Stimulated activated CD8-positive, alpha-beta memory T cell treated with anti-CD3 and anti-CD28 coated beads, Interleukin-2, amount 100 ng/mL, for 1 hour (primary cell): ENCODE results near the gene DLGAP3.

Source experiments
- DNase-seq, 2 donors: peaks; one replicate each; pipeline ENCODE4 v3.0.0-alpha.2; 2020; ENCODE audit warnings: low read depth in 2 of 2

DLGAP3 gene

DNA sequence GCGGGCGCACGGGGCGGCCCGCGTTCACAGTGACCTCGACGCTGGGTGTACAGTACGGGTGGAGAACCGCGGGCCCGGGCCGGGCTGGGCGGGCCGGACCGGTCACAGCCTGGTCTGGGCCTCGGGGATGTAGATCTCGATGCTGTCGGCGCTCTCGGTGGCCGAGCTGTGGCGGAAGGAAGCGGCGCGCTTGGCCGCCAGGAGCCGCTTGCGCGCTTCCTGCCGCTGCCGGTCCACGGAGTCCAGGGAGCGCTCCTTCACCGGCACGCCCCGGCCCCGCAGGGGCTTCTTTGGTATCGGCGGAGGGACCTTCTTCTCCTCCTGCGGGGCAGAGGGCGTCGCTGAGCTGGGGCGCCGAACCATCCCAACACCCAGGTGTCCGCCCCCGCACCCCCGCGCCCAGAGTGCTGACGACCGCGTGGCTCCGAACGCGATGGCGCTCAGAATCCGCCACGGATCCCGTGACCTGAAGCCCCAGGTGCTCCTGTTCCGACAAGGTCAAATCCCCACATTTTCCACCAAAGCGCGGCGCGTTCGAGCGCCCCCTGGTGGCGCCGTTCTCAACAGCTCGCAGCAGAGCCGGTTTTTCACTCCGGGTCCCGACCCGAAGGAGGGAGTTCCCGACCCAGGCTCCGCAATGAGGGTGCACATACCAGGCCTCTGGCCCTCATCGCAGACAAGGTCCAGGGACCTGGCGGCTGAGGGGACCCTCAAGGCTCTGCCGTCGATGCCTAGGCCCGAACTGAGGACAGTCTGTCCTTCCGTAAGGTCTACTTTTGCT, 63.3 kb downstream of the DLGAP3 start:
- peak; percentile 87 to 90 for DNase-seq

DNA sequence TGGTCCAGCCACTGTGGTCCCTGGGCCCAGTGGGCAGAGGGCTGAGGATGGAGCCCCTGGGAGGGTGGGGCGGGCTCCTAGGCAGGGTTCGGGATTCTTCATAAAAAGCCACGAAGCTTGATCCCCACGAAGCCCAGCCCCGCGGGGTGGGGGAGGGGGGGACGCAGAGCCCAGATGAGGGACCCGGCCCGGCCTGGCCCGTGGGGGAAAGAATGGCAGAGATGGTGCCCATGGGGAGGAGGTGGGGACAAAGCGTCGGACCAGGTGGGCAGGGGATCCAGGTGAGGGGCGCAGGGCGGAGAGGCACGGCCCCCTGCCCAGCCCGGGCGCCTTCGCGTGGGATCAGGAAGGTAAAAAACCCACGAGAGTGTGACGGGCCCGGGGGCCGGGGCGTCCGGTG, 63.9 kb downstream of the DLGAP3 start:
- DNase-seq, result no peak

DNA sequence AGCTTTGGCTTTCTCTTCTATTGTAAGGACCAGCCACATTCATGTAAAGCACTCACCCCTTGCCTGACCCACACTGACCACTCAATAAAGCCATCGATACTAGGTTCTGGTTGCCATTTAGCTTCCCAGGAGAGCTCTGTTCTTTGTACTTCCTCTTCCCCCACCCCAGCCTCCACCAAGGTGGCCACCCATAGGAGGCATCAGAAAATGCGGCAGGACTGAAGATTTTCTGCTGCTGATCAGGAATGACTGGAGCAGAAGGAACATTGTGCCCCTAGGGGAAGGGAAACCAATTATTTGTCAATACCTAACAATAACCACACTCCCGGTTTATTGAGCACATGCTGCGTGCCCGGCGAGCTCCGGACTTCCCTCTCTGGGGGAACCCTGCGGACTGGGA, 64.7 kb downstream of the DLGAP3 start:
- DNase-seq, result no peak

DNA sequence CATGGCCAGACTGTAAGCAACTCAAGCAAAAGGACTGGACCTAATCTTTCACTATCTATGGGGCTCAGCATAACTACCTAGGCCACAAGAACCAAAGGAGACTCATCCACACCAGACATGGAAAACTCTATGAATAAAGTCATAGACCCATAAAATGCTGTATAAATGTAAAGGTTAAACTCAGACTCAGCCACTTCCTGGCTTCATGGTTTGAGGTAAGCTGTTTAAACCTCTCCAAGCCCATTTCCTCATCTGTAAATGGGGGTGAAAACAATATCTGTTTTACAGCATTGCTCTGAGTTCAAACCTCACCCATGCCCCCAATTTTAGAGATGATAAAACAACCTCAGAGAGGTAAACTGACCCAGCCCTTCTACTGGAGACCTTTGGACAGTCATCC, 65.9 kb downstream of the DLGAP3 start:
- no peak for DNase-seq

DNA sequence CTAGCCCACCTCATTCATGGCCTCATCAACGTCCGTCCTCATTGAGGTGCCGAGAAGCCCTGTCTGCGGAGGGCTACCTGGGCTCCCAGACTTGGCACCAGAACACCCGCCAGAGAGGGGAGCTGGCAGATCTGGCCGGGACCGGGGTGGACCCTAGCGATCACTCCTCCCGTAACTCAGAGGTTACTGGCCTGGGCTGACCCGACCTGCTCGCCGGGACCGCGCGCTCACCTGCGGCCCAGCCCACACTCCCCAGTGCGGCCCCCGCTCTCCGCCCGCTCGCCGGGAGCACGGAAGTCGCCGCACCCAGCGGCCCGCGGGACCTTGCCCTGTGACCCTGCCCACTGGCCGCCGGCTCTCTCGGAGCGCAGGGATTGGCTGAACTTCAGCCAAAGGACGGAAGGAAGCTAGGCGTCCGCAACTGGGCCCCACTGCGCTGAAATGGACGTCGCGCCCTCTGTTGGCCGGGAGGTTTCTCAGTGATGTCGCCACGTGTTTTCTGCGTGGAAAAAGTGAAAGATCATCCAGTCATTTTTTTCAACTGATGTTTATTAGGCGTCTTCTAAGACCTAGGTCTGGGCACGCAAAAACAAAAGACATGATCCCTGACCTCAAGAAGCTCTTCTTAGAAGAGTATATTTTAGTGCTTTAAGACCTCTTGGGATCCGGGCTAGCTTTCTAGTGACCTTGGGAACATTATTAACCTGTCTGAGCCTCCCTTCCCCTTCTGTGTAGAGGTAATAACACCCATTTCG, 69.8 kb downstream of the DLGAP3 start, which contains the start of gene SMIM12:
SMIM12 (minus strand) TSS at position 304 of the 755 bp plus-strand sequence. CDS start 3,772 bp downstream, outside the sequence.
- DNase-seq, result peak; percentile 78 to 85

DNA sequence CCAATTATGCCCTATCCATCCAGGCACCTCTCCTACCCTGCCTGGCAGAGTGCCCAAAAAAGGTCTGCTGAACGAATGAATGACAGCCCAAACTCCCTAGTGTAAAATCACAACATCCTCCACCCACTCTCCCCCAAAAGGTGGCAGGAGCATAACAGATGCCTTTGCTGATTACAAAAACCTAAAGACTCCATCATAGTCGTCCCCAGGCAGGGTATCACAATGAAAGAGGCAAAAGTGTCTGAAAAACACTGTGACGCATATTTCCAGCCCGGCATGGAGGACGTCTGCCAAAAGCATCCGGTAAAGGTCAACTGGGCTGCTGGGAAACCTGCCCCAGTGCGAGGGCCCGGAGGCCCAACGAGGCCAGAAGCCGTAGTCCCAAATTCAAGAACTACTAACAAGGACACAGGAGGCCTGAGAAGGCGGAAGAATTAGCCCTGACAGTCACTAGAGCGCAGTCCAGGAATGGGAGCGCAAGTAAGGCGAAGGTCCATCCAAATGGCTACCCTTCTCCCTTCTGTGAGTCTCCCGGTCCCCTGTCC, 70.5 kb downstream of the DLGAP3 start:
- DNase-seq, result no peak

DNA sequence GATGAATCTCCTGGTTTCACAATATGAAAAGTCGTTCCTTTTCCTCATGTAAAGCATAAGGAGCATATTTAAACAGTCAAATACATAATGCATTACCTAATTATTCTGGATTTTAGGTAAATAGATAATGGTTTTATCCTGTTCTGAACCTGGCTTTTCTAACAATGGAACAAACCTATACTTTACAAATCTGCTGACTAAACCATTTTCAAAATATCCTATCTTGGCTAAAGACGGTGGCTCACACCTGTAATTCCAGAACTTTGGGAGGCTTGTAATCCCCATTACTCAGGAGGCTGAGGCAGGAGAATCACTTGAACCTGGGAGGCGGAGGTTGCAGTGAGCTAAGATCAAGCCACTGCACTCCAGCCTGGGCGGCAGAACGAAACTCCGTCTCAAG, 72.8 kb downstream of the DLGAP3 start:
- no peak for DNase-seq

DNA sequence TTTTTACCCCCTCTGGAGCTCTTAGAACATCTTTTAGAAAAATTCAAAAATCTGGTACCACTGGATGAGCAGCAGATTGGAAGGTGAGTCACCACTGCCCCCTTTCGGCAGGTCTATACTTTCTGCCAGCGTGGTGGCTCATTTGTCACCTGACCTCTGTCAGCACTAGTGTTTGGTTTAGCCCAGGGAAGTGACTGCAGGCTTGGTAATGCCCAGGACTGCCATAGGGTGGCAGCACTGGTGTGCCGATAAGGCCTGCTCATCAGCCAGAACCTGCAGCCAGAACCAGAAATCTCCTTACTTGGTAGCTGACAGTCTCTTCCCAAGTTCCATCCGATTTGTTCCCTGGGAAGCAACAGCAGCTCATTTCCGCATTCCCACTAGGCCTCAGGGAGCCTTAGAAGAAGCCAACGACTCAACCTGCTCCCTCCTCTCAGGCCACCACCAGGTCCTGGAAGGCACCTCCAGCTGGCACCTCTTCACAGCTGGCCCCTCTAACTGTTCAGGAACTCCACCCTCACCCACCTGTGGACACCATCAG, 76.7 kb downstream of the DLGAP3 start:
- DNase-seq, result peak; percentile 71 to 73

DNA sequence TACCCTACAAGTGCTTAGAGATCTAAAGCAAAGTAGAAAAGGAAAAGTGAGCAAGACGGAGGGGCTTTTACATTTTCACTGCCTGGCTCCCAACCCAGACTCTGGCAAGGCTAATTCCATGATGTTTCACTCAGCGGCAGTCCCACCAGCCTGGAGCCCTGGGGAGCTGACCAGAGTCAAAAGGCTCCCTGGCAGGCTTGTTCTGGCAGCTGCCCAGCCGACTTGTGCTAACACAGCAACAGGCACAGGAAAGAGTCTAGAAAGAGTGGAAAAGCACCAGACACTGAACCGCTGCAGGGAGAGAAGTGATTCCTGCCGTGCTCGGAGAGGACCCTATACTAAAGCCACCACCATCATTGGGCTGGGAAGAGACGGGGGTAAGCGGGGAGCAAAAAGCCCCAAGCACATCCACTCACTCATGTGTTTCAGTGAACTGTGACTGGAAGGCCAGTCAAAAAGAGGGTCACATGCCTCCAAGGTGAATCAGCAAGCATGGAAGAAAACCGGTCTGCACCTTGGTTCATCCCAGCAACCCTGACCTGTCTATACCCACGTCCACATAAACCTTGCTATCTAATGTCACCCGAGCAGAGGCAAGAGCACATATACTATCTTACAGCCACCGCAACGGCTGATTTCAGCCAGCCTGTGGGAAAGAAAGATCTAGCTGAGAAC, 77.9 kb downstream of the DLGAP3 start:
- no peak for DNase-seq

DNA sequence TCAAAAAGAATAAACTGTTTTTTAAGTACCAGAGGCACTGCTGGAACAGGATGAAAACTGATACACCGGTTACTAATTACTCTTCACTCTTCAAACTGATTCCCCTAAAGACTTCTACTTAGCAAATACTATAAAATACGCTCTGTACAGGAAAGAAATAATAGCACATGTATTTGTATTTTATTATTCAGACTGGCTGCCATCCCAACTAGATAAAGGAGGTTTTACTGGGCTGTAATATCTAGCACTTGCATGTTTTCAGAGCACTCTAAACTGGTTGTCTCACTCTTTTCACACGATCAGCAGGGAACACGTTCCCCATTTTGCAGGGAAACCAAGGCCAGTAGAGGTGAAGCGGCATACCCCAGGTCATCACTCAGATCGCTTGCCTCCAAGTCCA, 79.1 kb downstream of the DLGAP3 start:
- DNase-seq, result no peak

DNA sequence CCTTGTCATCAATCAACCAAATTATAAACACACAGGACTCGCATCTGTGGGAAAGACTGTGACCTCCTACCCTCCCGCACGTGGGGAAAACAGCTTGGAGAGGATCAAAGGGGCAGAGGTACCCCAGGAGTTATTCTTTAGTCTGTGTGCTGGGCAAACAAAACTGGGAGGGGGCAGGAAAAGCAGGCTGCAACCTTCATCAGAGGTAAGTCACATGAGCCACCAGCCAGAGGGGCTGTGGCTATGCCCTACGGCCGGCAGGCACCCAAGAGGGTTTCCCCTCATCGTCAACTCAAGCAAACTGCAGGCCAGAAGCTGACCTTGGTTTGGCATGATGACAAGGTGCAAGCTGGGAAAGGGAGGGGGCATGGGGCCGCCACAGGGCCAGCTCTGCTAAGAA, 82.4 kb downstream of the DLGAP3 start:
- DNase-seq, result no peak

DNA sequence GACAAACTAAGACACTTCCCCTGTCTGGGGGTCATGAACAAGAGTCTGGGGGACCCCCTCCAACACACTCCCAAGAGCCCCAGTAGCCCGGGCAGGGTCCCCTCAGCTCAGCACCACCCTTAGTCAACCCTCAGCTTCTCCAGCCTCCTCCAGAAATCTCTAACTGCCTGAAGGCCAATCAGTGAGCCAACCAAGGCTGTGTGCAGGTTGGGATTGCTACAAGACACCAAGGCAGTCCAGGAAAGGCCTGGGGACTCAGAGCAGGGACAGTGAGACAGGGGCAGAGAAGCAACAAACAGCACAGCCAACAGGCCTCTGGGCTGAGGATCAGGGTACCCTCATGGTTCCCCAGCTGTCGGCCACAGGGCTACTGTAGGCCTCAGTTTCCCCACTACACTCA, 83.2 kb downstream of the DLGAP3 start:
- no peak for DNase-seq

DNA sequence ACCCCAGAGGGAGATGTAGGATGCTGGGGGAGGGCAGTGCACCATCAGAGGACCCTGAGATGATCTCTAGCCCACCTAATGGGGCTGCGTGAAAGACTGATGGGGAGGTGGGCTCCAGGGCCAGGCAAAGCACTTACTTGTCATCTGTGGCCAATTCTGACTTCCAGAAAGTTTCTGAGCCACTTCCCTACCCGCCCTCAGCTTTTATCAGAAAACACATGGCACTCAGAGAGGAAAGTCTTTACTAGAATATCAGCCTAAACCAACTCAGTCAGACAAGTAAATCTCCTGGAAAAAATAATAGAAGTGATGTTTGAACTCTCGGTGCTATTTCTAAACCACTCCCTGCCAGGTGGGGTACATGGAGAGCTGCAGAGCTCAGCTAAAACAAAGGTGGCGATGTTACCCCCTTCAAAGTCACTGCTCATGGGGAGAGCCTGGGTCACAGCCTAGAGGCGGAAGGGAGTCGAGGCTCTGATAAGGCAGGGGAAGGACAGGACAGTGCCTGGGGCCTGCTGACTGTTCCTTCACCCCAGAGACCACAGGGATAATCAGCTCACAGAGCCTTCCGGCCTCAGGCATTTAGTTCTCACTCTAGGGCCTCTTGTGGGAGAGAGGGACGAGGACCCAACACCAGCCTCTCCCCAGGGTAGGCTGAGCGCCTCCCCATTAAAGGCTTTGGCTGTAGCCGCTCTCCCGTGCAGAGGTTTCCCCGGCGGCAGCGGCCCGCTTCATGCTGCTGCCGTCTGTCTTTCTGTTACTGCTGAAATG, 84.1 kb downstream of the DLGAP3 start:
- no peak for DNase-seq

DNA sequence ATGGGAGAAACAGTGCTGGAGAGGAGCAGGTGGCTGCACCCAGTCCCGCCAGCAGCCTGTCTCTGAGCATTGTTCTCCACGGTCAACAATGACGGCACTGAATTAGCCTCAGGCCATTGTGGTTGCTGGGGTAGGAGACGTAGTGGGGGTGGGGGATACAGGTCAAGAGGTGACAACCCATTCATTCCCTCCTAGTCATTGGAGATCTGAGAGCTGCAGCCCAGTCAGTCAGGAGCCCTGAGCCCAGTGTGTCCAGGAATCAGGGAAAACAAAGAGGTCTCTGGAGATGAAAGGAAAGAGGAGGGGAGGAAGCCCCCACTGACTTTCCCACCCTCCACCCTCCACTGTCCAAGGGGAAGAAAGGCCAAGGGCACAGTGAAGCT, 85.2 kb downstream of the DLGAP3 start:
- DNase-seq, result no peak

DNA sequence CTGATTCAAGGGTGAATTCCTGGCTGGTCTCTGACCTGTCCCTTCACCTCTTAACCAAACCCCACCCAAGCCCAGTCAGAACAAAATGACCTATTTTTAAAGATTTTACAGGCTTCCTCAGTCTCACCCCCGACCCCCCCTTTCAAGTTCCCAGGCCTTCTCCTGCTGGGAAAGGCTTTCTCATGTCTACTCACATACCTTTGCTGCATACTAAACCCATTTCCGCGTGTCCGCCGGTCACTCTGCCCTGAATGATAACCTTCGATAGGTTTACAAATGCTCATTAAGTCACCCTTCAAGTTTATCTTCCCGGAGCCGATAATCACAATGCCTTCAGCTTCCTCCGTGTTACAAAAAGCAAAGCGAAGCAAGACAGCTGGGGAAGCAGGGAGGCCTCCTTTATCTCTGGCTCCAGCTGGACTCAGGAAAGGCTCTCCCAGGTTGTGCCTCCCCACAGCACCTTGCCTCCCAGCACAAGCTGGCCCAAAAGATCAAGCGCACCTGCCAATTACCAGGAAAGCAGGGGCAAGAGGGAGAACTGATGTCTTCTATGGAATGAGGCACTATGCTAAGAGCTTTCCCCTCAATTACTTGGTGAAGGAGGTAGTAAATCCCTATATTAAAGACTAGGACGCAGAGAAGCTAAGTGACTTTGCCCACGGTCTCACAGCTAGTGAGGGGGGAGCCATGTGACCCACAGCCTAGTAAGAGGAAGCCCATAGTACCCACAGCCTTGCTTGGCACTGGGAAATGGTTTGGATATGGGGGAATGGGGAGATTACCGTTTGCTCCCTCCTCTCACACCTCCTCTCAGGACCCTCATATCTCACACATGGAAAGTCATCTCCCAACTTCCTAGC, 85.8 kb downstream of the DLGAP3 start:
- DNase-seq, result no peak

DNA sequence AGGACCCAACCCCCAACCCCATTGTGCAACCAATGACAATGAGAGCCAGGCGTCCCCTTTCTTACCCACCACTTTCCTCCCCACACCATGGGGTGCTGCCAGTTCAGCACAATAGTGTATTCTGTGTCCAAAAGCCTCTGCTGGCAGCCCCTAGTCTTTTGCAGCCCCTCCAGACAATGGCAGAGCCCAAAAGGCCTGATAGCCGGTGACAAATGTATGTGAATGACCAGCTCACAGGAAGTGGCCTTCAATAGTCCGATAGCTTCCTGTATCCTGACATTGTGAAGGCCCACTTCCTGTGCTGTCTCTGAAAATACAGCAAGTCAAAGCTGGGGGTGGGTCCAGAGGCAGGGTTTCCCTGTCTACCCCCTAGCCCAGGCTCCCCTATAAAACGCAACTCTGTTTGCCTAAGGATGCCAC, 86.5 kb downstream of the DLGAP3 start:
- DNase-seq, result no peak

DNA sequence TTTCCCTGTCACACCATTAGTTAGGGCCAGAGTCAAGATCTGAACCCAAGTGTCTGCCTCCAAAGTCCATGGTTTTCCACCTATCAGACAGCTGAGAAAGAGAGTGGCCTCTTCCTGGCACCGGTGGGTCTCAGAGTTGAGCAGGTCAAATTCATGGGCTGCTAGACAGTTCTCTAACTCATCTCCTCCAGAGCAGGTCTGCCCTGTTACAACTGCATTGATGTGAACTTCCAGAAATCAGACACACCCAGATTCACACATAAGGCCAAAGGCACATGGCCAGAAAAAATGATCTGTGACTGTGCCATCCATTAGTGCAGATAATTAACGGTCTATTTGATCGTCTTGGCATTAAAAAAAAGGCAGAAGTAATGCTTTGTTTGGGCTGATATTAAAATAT, 87.4 kb downstream of the DLGAP3 start:
- DNase-seq, result no peak

DNA sequence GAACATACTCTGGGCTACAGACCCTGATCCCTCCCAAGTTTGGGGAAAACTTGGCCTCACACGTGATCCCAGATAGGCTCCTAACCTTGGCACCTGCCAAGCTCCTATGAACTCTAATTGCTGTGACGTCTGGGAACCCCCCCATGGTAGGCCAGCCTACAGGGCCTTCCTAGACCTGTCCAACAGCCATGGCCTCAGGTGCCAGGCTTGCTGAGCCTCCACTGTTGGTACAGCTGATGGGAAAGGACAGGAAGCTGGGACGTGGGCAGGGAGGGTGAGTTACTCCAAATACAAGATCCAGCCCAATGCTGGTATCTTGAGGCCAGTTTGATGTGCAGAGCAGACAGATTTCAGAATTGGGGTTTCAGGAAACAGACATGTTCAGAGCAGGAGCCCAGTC, 89.0 kb downstream of the DLGAP3 start:
- no peak for DNase-seq

DNA sequence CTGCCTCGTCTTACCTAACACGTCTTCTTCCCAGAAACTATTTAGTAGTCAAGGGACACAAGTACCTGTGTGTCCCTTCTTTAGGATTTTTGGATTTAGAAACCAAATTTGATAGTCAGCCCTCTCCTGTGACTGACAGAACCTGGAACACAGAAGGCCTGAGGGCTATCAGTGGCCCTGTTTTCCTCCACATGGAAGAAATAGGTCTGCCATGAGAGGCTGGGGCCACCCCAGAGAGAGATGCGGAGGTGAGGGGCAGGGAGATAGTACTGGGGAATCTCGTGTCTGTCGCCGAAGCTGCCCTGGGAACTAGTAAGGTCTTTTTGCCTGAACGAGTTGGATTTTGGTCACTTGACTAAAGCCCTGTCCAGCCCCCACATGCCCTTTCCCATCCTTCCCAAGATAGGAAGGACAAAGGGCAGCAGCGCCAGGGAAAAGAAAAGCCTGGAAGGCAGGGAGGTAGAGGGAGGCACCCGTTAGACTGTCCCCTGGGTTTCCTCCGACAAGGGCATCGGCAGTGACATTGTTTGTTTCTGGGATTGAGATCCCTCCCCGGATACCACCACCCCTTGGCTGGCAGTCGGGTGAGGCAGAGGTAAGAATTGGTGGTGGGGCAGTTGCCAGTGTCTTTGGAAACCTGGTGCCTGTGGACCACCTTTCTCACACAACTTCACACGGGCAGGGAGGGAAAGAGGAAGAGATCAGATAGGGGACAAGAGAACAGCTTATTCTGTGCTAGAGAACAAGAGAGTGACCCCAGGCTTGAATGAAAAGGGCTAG, 89.7 kb downstream of the DLGAP3 start:
- no peak for DNase-seq

DNA sequence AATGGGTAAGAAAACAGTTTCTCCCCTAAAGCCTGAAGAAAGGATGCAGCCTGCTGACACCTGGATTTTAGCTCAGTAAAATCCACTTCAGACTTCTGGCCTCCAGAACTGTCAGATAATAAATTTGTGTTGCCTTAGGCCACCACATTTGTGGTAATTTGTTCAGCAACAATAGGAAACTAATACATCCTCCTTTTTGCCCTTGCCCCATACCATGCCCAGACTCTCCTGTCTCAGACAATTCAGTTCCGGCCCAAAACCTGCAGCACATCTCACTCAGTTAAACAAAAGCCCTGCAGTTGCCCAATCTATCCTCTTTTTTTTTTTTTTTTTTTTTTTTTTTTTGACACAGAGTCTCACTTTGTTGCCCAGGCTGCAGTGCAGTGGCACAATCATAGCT, 95.7 kb downstream of the DLGAP3 start:
- DNase-seq, result no peak
